ENCODE data around the gene ABCB11.
"Not testable (repeated sequence)": the region's sequence is repeated elsewhere in the genome, so short reads cannot be mapped to it uniquely, and the experiment has no call there.

The ABCB11 gene

GRCh38 chr2:169031202-169031601, at the start of gene ABCB11:
ABCB11 (minus strand) TSS chr2:169031324; CDS start chr2:169018125, 13,199 bp downstream.
- no peak for DNase-seq (ENCODE audit: low read depth)

DNA sequence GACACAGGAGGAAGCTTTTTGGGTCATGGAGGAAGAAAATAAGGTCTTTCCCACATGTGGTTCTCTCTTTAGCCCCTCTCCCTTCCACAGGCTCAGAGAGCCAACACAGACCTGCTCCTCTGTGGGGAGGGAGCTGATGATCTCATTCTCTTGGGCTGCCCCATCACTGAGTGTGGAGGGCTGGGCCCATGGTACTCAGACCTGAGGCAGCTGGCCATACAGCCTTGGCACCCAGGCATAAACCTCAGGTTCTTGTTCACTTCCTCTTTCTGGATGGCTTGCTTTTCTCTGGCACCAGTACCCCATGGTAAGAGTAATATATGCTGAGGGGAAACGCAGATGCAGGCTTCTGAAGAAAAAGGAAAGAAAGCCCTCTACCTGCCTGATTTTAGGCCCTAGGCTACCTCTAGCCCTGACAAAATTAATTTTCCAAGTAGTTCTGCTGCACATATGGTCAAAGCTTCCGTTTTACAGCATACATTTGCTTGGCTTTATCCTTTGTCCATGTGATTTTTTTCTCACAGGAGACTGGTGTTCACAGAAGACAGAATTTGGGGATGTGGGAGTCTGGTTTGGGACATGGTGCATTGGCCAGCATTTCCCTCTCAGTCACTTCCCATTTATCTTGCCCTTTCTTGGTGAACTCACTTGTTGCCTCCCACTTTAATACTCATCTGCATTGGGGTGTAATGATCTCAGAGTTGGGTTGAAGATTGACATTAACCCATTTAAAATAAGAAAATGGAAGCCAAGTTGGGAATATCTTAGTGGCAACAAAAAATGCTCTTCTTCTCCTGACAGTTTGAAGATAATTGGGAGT, 49.3 kb upstream of the ABCB11 start:
- DNase-seq (ENCODE audit: low read depth), result no peak

DNA sequence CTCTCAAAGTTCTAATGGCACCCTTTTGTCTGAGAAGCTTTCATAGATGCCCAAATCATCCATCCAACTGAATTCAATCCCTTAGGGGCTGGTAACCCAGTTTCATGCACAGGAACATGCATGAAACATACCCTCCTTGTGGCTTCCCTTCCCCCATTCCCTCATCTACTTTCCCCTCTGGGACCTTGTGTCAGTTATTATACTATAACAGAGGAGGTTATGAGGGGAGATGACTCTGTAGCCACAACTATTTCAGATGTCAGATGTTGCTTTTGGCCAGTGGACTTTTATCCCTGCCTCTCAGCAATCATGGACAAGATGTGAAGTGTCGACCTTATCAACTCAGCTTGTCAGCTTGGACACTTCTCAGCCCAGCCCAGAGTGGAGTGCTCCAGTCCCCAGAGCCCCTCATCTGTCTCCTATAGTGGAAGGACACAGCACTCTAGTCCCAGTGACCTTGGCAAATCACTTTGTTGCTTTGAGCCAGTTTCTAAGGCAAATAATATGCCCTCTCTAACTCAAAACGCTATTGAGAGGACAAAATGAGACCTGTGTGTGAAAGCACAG, 46.6 kb upstream of the ABCB11 start:
- no peak for DNase-seq (ENCODE audit: low read depth)

DNA sequence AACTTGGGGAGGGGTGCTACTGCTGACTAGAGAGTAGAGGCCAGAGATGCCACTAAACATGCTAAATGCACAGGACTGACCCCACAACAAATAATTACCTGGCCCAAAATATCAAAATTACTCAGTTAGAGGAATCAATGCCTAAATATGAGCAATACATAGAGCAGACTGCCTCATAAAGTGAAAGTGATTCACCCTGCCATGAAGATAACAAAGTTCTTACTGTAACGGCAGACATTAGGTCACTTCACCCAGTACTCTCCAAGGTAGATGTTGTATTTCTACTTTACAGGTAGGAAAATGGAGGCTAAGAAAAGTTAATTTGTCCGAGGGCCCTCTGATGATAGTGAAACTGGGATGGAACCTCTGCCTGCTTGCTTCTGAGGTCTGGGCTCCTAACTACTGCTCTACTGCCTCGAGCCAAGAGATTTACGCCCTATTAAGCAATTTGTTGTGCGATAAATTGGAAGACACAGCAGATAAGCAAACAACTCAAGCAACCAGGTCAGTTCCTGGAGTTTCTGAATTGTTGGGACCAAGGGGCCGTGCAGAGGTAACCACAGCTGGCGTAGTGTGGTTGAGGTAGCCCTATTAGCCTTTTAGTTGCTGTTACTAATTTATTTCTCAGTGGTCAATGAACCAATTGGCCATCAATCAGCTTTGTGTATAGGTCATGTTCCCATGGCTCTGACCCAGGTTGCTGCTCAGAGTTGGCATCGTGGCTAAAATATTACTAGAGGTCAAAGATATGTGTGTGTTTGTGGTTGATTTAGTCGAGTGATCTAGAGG, 43.0 kb upstream of the ABCB11 start:
- no peak for DNase-seq (ENCODE audit: low read depth)

DNA sequence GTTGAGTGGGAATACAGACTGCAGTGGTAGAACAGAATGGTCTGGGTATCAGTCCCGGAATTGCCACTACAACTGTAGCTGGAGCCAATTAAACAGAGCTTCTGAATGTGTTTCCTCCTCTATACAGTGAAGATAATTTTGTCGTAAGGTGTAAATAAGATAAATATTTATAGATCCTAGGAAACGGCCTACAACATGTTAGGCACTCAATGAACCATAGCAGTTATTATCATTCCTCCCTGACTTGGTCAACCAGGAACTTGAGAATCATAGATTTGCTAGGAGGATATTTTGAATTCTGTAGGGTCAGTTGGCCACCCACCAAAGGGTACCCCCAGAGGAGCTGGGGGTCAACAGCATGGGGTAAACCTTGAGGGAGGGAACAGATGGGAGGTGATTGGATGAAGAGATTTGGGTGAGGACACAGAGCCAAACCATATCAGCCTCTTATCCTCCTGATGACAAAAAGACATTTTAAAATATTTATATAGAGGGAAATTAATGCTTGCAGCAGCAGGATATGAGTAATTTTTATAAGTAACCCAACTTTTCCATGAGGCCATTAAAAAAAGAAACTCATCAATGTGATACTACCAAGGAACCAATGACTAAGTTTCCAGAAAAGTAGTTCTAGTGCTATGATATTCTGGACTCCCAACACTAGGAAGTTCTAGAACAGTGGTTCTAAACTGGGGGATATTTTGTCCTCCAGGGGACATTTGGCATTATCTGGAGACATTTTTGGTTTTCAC, 42.3 kb upstream of the ABCB11 start:
- DNase-seq (ENCODE audit: low read depth), result no peak

- DNase-seq (ENCODE audit: low read depth), result no peak
These were observed 41.2 kb upstream of the ABCB11 start for GRCh38 chr2:169072163-169072925.

DNA sequence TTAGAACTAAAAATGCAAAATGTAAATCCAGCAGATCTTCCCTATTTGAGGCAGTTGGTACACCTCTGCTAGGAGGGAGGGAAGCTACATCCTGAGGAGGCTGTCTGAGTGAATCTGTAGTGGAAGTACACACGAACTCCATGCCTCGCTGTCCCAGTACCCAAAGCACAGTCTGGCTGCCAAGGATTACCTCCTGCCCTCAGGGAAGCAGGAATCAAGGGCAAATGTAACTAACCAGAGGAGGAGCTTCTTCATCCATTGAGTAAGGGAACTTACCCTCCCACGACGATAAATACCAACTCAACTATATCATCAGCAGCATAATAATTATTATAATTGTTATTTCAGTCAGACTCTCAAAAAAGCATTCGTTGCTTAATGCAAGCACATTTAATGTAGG, 40.3 kb upstream of the ABCB11 start:
- no peak for DNase-seq (ENCODE audit: low read depth)

DNA sequence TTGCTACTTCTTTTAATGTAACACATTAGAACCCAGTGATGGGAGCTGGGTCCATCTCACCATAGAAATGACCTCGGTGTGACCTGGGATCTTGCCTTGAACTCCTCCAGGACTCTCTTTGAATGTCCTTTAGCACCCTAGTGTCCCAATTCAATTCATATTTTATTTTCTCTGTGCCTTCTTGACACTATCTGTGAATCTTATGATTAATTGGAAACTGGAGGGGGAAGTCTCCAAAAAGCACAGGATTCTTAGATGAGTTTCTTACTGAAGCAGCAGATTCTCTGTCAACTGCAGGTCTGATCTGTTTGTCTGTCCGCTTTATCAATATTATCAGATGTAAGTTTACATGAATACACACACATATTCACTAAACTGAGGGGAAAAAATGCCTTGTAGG, 38.7 kb upstream of the ABCB11 start:
- no peak for DNase-seq (ENCODE audit: low read depth)

DNA sequence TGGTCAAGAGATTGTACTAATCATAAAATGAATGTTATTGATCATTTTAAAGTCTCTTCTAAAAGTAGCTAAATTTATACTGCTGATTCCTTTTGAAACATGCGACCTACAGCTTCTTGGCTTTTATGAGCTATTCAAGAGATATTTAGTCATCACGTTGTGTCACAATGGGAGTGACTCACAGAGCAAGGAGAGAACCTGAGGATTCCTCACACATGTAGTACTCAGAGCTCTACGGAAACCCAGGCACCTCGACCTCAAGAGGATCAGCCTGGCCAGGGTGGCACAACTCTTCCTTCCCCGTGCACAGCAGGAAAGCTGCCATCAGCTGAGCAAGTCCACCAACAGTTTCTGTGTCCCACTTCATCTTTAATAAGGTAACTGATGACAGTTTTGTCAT, 38.2 kb upstream of the ABCB11 start, which contains the start of gene DHRS9:
Gene DHRS9, plus strand, starts transcription at position 223 of the 400 bp plus-strand sequence. CDS start 12,019 bp downstream, outside the sequence.
- DNase-seq (ENCODE audit: low read depth), result peak; percentile 34

GRCh38 chr2:169066897-169067296, 35.8 kb upstream of the ABCB11 start:
- no peak for DNase-seq (ENCODE audit: low read depth)

GRCh38 chr2:169065864-169066517, 34.9 kb upstream of the ABCB11 start:
- DNase-seq (ENCODE audit: low read depth), result no peak

DNA sequence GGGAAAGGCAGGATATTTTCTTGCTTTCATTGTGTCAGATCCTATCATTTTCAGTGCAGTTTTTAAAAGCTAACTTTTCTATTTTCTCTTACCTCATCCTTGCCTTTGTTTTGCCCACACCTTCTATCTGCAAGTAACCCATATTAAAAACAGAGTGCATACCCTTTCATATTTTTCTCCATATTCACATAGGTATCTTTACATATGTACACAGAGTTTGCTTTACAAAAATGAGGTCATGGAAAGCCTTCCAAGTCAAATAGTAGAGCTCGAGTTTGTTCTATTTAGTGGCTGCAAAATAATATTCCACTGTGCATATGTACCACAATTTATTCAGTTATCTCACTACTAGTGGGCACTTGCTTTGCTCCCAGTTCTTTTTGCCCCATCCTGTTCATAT, 34.3 kb upstream of the ABCB11 start:
- no peak for DNase-seq (ENCODE audit: low read depth)

DNA sequence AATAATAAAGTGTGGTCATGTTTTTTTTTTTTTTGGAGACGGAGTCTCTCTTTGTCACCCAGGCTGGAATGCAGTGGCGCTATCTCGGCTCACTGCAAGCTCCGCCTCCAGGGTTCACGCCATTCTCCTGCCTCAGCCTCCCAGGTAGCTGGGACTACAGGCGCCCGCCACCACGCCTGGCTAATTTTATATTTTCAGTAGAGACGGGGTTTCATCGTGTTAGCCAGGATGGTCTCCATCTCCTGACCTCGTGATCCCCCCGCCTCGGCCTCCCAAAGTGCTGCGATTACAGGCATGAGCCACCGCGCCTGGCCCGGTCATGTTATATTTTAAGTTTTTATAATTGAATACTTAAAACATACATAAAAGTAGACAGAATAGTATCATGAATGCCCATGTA, 33.1 kb upstream of the ABCB11 start:
- not testable (repeated sequence) for DNase-seq (ENCODE audit: low read depth)

GRCh38 chr2:169054575-169054974, 23.5 kb upstream of the ABCB11 start:
- DNase-seq (ENCODE audit: low read depth), result not testable (repeated sequence)

DNA sequence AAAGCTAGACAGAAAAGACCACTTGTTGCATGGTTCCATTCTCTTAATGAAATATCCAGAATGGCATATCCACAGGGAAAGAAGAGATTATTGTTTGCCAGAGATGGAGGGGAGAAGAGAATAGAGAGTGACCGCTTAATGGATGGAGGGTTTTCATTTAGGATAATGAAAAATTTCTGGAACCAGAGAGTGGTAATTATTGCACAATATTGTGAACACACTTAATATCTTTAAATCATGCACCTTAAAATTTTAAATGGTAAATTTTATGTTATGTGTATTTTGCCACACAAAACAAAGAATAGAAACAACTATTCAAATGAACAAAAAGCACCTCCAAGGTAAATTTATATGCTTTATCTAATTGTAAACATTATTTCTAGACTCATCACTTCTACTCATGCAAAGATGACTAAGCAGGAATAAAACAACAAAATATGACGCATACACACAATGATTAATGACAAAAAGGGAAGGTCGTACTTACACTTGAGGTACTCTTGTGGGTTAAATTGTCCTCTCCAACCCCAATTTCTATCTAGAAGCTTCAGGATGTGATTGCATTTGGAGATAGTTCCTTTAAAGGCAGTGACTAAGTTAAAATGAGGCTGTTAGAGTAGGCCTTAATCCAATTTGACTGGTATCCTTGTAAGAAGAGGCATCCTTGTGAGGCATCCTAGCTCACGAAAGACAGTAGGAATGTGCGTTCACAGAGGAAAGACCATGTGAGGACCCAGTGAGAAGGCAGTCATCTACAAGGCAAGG, 19.5 kb upstream of the ABCB11 start:
- DNase-seq (ENCODE audit: low read depth), result no peak

GRCh38 chr2:169049142-169049541, 18.0 kb upstream of the ABCB11 start:
- DNase-seq (ENCODE audit: low read depth), result no peak

- DNase-seq (ENCODE audit: low read depth), result no peak
These were observed 16.4 kb upstream of the ABCB11 start for GRCh38 chr2:169047256-169048250.

GRCh38 chr2:169046440-169047151, 15.5 kb upstream of the ABCB11 start:
- DNase-seq (ENCODE audit: low read depth), result no peak
